CD4-positive, CD25-positive, alpha-beta regulatory T cell (primary cell): ENCODE data around the gene VAMP5. TPM values are rescaled to one million over a fixed set of nuclear protein-coding genes. Genes with fewer than 3 reads are reported as not detected.

Source experiments
- ATAC-seq, 2 donors: fragments of 150-1000 bp; cut with Tn5 transposase; one replicate each; pipeline ENCODE4 v1.10.0; 2021; ENCODE audit warnings: low read depth in 2 of 2, moderate number of reproducible peaks in 2 of 2, moderate library complexity in 1 of 2
- DNase-seq, 3 donors: peaks; one replicate each; pipeline versions ENCODE4 v3.0.0 to v3.0.0-alpha.2; 2012 to 2022; ENCODE audit warnings: mixed read lengths in 1 of 3
- H3K27ac ChIP-seq: one replicate; pipeline ENCODE4 v1.7.0; 2013; ENCODE audit warnings: mild to moderate bottlenecking, low read length; ENCODE audit not compliant: insufficient read depth, poor library complexity, severe bottlenecking
- H3K27me3 ChIP-seq: one replicate; pipeline ENCODE4 v1.7.0; 2013; ENCODE audit warnings: low read length; ENCODE audit not compliant: control insufficient read depth, insufficient read depth
- H3K36me3 ChIP-seq: one replicate; pipeline ENCODE4 v1.7.0; 2013; ENCODE audit warnings: mild to moderate bottlenecking, low read length, moderate library complexity; ENCODE audit not compliant: control insufficient read depth, insufficient read depth
- H3K4me1 ChIP-seq: 2 replicates; pipeline ENCODE4 v1.7.0; 2013; ENCODE audit warnings: mild to moderate bottlenecking, low read length; ENCODE audit not compliant: insufficient read depth, control insufficient read depth, poor library complexity, severe bottlenecking
- H3K4me3 ChIP-seq: one replicate; pipeline ENCODE4 v1.7.0; 2013; ENCODE audit warnings: low read depth, mild to moderate bottlenecking, low read length, moderate library complexity
- H3K9me3 ChIP-seq, 2 experiments: 1 replicate in 1 of 2; 2 replicates in 1 of 2; pipeline ENCODE4 v1.7.0; 2013; ENCODE audit warnings: low read length in 2 of 2, mild to moderate bottlenecking in 1 of 2, moderate library complexity in 1 of 2; ENCODE audit not compliant: control insufficient read depth in 2 of 2
- H3K27ac Mint-ChIP-seq, 3 donors: one replicate each; pipeline ENCODE4 v1.8.0; 2020 to 2022; ENCODE audit warnings: mild to moderate bottlenecking in 3 of 3, mixed read lengths in 3 of 3, moderate library complexity in 2 of 3
- H3K27me3 Mint-ChIP-seq: one replicate; pipeline ENCODE4 v1.8.0; 2022; ENCODE audit warnings: mild to moderate bottlenecking, mixed read lengths
- H3K36me3 Mint-ChIP-seq: one replicate; pipeline ENCODE4 v1.8.0; 2020; ENCODE audit warnings: mixed read lengths
- H3K4me1 Mint-ChIP-seq, 4 donors: one replicate each; pipeline ENCODE4 v1.8.0; 2020 to 2022; ENCODE audit warnings: mixed read lengths in 4 of 4, mild to moderate bottlenecking in 1 of 4
- H3K4me3 Mint-ChIP-seq, 4 donors: one replicate each; pipeline ENCODE4 v1.8.0; 2020 to 2022; ENCODE audit warnings: mild to moderate bottlenecking in 4 of 4, mixed read lengths in 4 of 4, moderate library complexity in 3 of 4
- H3K9me3 Mint-ChIP-seq, 7 donors: one replicate each; pipeline ENCODE4 v1.8.0; 2020 to 2022; ENCODE audit warnings: mixed read lengths in 7 of 7, mild to moderate bottlenecking in 3 of 7, moderate library complexity in 2 of 7
- polyA plus RNA-seq, 4 donors: library from polyadenylated mRNA; unstranded; fragments of 300-500 nt; fragmentation: Illumina TruSeq; gene quantifications; one replicate each; pipeline ENCODE4 v1.2.3, GENCODE V29; 2021
- total RNA-seq: library from RNA; stranded (reverse); gene quantifications from one replicate; pipeline ENCODE4 v1.2.3, GENCODE V29; 2022

Gene VAMP5
- total and polyA plus RNA-seq, 5 donors from 2014 or later: 54.8 to 215 (median 158) TPM

DNA sequence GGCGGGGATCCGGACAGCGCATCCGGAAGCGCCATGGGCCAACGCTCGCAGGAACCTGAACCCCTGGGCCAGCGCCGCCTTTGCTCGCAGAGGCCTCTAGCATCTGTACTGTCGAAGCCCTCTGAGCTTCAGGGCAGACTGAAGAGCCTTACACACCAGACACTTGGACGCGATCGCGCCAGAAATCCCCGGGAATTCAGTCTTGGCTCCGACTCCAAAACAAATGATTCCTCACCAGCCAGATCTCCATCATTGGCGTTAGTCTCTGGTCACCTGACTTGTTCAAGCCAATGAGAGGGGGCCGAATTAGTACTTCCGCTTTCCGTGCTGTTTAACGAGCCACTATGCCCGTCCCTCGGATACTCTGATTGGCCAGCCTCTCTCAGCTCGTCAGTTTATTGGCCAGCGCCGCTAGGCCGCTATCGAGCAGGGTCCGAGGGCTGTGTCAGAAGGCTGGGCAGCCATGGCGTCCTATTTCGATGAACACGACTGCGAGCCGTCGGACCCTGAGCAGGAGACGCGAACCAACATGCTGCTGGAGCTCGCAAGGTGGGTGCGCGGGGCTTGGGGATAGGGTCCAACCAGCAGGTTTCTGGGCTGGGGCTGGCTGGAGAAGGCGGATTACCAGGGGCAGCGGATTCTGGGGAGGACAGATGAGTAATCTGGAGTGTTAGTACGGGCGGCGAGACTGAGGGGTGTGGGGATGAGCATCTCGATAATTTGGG is 11.2 kb downstream of the VAMP5 start, which contains the start of gene RNF181:
RNF181 (plus strand) TSS at position 445 of the 725 bp plus-strand sequence; CDS start at position 464, 19 bp downstream.
- DNase-seq: peak; percentile 90 to 97 (median 91)
- peaks cover 4% of the 10 kb centered on the region for H3K36me3 Mint-ChIP-seq
- peak within 1 kb of the TSS; percentile 88 for H3K4me3 ChIP-seq
- peaks cover 3 to 51% (median 19%) of the 10 kb centered on the region in 4 donors for H3K4me1 Mint-ChIP-seq
- H3K27ac ChIP-seq: peak within 1 kb of the TSS; percentile 80
- H3K4me3 Mint-ChIP-seq: peak within 1 kb of the TSS; percentile 96 to 99 (median 98)
- no peaks in the 10 kb centered on the region for H3K9me3 Mint-ChIP-seq
- peaks cover 17% of the 10 kb centered on the region for H3K36me3 ChIP-seq
- no peaks in the 10 kb centered on the region for H3K27me3 Mint-ChIP-seq
- peak within 1 kb of the TSS; percentile 94 to 99 (median 98) for H3K27ac Mint-ChIP-seq
- H3K4me1 ChIP-seq: peaks cover 28% of the 10 kb centered on the region
- H3K9me3 ChIP-seq: no peaks in the 10 kb centered on the region
- peak; percentile 99 for ATAC-seq
- H3K27me3 ChIP-seq: no peaks in the 10 kb centered on the region

DNA sequence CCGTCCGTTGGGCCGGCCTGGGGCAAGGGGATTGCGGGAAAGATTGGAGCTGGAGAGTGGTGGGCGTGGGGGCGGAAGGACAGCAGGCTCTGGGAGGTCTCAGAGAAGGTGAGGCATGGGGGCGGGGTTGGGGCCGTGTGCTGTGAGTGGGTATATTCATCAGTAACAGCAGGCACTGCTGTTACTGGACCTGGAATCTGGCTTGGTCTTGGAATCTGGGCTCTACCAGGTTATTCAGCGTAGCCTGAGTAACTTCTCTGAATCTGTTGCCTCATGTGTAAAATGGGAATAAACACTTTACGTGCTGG is 11.7 kb downstream of the VAMP5 start:
- H3K27ac ChIP-seq: peak overlapping the region; percentile 80
- H3K4me3 ChIP-seq: peak overlapping the region; percentile 88
- Mint-ChIP-seq H3K4me1 (peaks cover 3 to 51% (median 19%) of the 10 kb centered on the region in 4 donors), H3K4me3 (peak overlapping the region; percentile 96 to 99 (median 98)), H3K9me3 (no peaks in the 10 kb centered on the region), H3K27me3 (no peaks in the 10 kb centered on the region), H3K36me3 (peaks cover 4% of the 10 kb centered on the region), H3K27ac (peak overlapping the region; percentile 94 to 99 (median 98))
- H3K4me1 ChIP-seq: peaks cover 28% of the 10 kb centered on the region
- no peaks in the 10 kb centered on the region for H3K27me3 ChIP-seq
- H3K9me3 ChIP-seq: no peaks in the 10 kb centered on the region
- ATAC-seq (no peak), DNase-seq (peak in 1 of 3 donors; percentile 18)
- peaks cover 17% of the 10 kb centered on the region for H3K36me3 ChIP-seq

GRCh38 chr2:85596486-85597143 is 12.4 kb downstream of the VAMP5 start:
- Histone ChIP-seq H3K4me1 (peaks cover 32% of the 10 kb centered on the region), H3K4me3 (peak overlapping the region; percentile 88), H3K9me3 (no peaks in the 10 kb centered on the region), H3K36me3 (peaks cover 17% of the 10 kb centered on the region), H3K27me3 (no peaks in the 10 kb centered on the region), H3K27ac (peak overlapping the region; percentile 80)
- H3K27ac Mint-ChIP-seq: peak overlapping the region; percentile 92 to 99 (median 98)
- peaks cover 3 to 53% (median 21%) of the 10 kb centered on the region in 4 donors for H3K4me1 Mint-ChIP-seq
- ATAC-seq (no peak), DNase-seq (no peak)
- H3K36me3 Mint-ChIP-seq: peaks cover 4% of the 10 kb centered on the region
- H3K4me3 Mint-ChIP-seq: peak overlapping the region; percentile 96 to 99 (median 98)
- H3K9me3 Mint-ChIP-seq: no peaks in the 10 kb centered on the region
- H3K27me3 Mint-ChIP-seq: no peaks in the 10 kb centered on the region

GRCh38 chr2:85597241-85597640 is 13.0 kb downstream of the VAMP5 start:
- Histone ChIP-seq H3K27me3 (no peaks in the 10 kb centered on the region), H3K9me3 (no peaks in the 10 kb centered on the region), H3K36me3 (peaks cover 17% of the 10 kb centered on the region), H3K4me1 (peaks cover 38% of the 10 kb centered on the region), H3K4me3 (no peak overlapping the region), H3K27ac (no peak overlapping the region)
- no peaks in the 10 kb centered on the region for H3K27me3 Mint-ChIP-seq
- H3K4me3 Mint-ChIP-seq: peak overlapping the region; percentile 24 to 99 (median 96)
- peaks cover 3 to 58% (median 22%) of the 10 kb centered on the region in 4 donors for H3K4me1 Mint-ChIP-seq
- H3K9me3 Mint-ChIP-seq: no peaks in the 10 kb centered on the region
- peaks cover 4% of the 10 kb centered on the region for H3K36me3 Mint-ChIP-seq
- DNase-seq (no peak), ATAC-seq (no peak)
- peak overlapping the region in 1 of 3 donors; percentile 69 for H3K27ac Mint-ChIP-seq

DNA sequence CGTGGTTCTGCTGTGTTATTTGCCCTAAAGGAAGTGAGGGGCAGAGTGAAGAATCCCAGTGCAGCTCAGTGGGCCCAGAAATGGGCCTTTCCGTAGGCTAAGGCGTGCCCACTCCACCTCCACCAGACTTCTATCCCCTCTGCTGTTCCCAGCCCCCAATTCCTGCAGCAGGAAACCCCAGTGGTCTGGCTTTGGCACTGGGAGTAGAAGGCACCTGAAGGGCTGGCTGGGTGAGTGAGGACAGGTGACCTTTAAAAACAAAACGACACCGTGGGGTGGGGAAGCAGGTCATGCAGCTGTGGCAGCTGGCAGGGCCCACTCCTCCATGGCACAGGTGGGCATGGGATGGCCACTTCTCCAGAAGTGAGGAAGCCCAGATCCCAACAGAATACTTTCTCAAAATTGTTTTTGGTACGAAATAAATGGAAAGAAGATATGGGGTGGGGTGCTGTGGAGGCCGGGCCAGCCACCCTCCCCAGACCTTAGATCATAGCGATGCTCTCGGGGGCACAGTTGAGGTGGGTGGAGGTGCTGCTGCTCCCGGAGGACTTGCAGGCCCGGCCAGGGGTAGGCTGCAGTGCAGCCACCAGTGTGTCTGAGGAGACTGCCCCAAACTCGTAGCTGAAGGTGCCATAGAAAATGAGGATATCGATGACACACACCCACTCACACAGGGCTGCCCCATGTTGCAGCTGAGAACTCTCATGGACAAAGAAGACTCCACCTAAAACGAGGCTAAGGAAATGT is 14.5 kb downstream of the VAMP5 start:
- H3K27ac Mint-ChIP-seq: peak overlapping the region in 1 of 3 donors; percentile 59
- Histone ChIP-seq H3K9me3 (no peaks in the 10 kb centered on the region), H3K4me3 (no peak overlapping the region), H3K4me1 (peaks cover 48% of the 10 kb centered on the region), H3K27me3 (no peaks in the 10 kb centered on the region), H3K36me3 (peaks cover 17% of the 10 kb centered on the region), H3K27ac (no peak overlapping the region)
- no peaks in the 10 kb centered on the region for H3K9me3 Mint-ChIP-seq
- peaks cover 4% of the 10 kb centered on the region for H3K36me3 Mint-ChIP-seq
- no peak for ATAC-seq
- H3K27me3 Mint-ChIP-seq: no peaks in the 10 kb centered on the region
- DNase-seq: no peak
- peak overlapping the region in 1 of 4 donors; percentile 96 for H3K4me3 Mint-ChIP-seq
- peaks cover 8 to 67% (median 28%) of the 10 kb centered on the region in 4 donors for H3K4me1 Mint-ChIP-seq

DNA sequence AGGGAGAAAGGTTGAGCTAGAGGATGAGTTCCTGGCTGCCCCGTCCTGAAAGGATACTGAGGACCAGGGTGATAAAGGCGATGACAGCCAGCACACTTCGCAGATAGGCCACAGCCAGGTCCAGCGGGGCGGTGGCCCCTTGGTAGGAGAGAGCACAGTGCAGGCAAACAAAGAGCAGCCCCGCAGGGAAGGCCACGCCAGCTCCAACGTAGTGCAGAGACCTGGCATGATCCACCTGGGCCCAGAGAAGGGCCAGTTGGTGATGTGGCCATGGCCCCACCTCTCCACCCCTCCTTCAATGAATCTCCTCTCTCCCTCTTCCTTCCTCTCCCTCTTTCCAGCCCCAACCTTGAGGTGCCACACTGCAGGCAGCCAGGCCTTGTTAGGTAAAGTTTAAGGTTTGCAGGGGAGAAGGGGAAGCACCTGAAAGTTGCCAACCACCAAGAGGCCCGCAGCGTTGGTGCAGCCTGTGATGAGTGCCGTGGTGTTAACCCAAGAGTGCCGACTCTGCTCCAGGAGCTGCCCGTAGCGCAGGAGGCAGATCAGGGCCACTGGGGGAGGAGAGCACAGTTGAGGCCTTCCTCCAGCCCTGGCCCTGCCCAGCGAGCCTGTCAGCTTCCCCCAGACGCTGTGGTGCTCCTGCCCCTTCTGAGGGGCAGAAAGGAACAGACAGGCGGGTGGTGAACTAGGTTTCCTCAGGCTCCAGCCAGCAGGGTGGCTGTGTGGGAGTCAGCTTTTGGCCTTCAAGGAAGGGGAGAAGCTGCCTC is 15.4 kb downstream of the VAMP5 start:
- Histone ChIP-seq H3K4me1 (peaks cover 50% of the 10 kb centered on the region), H3K9me3 (no peaks in the 10 kb centered on the region), H3K36me3 (peaks cover 17% of the 10 kb centered on the region), H3K4me3 (no peak overlapping the region), H3K27ac (no peak overlapping the region), H3K27me3 (no peaks in the 10 kb centered on the region)
- Mint-ChIP-seq H3K27ac (no peak overlapping the region), H3K27me3 (no peaks in the 10 kb centered on the region), H3K9me3 (no peaks in the 10 kb centered on the region), H3K4me3 (peak overlapping the region in 3 of 4 donors; percentile 26 to 96 (median 63)), H3K36me3 (peaks cover 4% of the 10 kb centered on the region), H3K4me1 (peaks cover 7 to 63% (median 25%) of the 10 kb centered on the region in 4 donors)
- DNase-seq (no peak), ATAC-seq (no peak)

- Mint-ChIP-seq H3K27ac (peak overlapping the region in 1 of 3 donors; percentile 26), H3K4me3 (peak overlapping the region; percentile 61 to 96 (median 88)), H3K9me3 (no peaks in the 10 kb centered on the region), H3K4me1 (peaks cover 5 to 62% (median 27%) of the 10 kb centered on the region in 4 donors), H3K36me3 (peaks cover 4% of the 10 kb centered on the region), H3K27me3 (no peaks in the 10 kb centered on the region)
- Histone ChIP-seq H3K9me3 (no peaks in the 10 kb centered on the region), H3K27me3 (no peaks in the 10 kb centered on the region), H3K27ac (no peak overlapping the region), H3K4me3 (no peak overlapping the region), H3K4me1 (peaks cover 47% of the 10 kb centered on the region), H3K36me3 (peaks cover 17% of the 10 kb centered on the region)
- ATAC-seq (no peak), DNase-seq (no peak)
Measured at GRCh38 chr2:85600235-85600575, 16.0 kb downstream of the VAMP5 start.
